Ovary (tissue), 9 donors: ENCODE data around the gene DCAF10. TPM values are rescaled to one million over a fixed set of nuclear protein-coding genes. Genes with fewer than 3 reads are reported as not detected.

Source experiments
- DNase-seq, 5 donors: peaks; one replicate each; pipeline ENCODE4 v3.0.0-alpha.2; 2019 to 2020
- H3K27ac ChIP-seq, 2 donors: fragments of 200-600 bp; one replicate each; pipeline versions ENCODE4 v1.5.1 to v1.8.0; 2019 to 2022
- H3K27me3 ChIP-seq: fragments of 200-600 bp; one replicate; pipeline ENCODE4 v1.8.0; 2022
- H3K36me3 ChIP-seq: fragments of 200-600 bp; sonication (generic); one replicate; pipeline ENCODE4 v1.5.1; 2019
- H3K4me1 ChIP-seq: one replicate; pipeline ENCODE4 v1.8.1; 2013; ENCODE audit warnings: mild to moderate bottlenecking, moderate library complexity; ENCODE audit not compliant: insufficient read depth
- H3K4me3 ChIP-seq: fragments of 200-600 bp; sonication (generic); one replicate; pipeline ENCODE4 v1.5.1; 2017
- H3K9me3 ChIP-seq, 2 donors: fragments of 200-600 bp in 1 of 2; sonication (generic) in 1 of 2; one replicate each; pipeline versions ENCODE4 v1.5.1 to v1.8.1; 2013 to 2019; ENCODE audit warnings: mild to moderate bottlenecking in 1 of 2, moderate library complexity in 1 of 2
- CTCF ChIP-seq, 3 donors: fragments of 450-650 bp in 2 of 3; fragments of 200-600 bp in 1 of 3; IDR thresholded peaks; one replicate each; pipeline versions ENCODE4 v1.5.1 to v1.8.0; 2016 to 2022; ENCODE audit warnings: antibody characterized with exemption in 3 of 3, mild to moderate bottlenecking in 1 of 3
- EP300 ChIP-seq: sonication (generic); formaldehyde crosslinking; IDR thresholded peaks from one replicate; pipeline ENCODE4 v1.6.1; 2017; ENCODE audit warnings: antibody characterized with exemption
- POLR2A ChIP-seq: fragments of 450-650 bp; IDR thresholded peaks from one replicate; pipeline ENCODE4 v1.6.1; 2017; ENCODE audit warnings: antibody characterized with exemption, mild to moderate bottlenecking, moderate library complexity
- WGBS, 3 donors: extraction: QIAGEN DNeasy Blood & Tissue Kit in 1 of 3; methylation state at CpG; one replicate each; pipeline versions ENCODE4 v1.1.5 to v1.1.7; 2013 to 2017; 5-methylcytosine and 5-hydroxymethylcytosine counted together
- intact Hi-C, 4 donors: fragments of 100-400 bp; cut with DNase I; formaldehyde crosslinking; loops; one replicate each; pipeline versions ENCODE4 v1.11.0 to v1.15.1; 2022 to 2023
- polyA plus RNA-seq, 2 donors: library from polyadenylated mRNA; stranded (reverse); fragments of 200-250 nt in 1 of 2; fragments of 350-450 nt in 1 of 2; fragmentation: Illumina TruSeq in 1 of 2; extraction: RNeasy Lipid Tissue Mini Kit (QIAGEN cat#74804) in 1 of 2; gene quantifications; one replicate each; pipeline ENCODE4 v1.2.3, GENCODE V29; 2013 to 2014
- total RNA-seq, 7 donors: library from RNA; depleted of rRNA in 2 of 7; stranded (reverse); fragments of >200 nt in 2 of 7; fragmentation: NEBNext Ultra II Directional in 3 of 7; extraction: Animal tissue kit (Norgen Biotek cat#: 25700) in 3 of 7; gene quantifications; one replicate each; pipeline versions ENCODE4 v1.1.0 to v1.2.4, GENCODE V29; 2016 to 2023
- donor health status: DM: no; HTN: no; CAD: no; lungs with moderate emphysema.
- donor health status: DM: no; HTN: no; CAD: no.
- donor health status: Bipolar disorder and iron deficiency.
- donor health status: DM: yes; HTN: yes; CAD: no.
- donor health status: DM: no; HTN: no; CAD: no.
- donor health status: DM: yes; HTN: yes; CAD: no.

Gene DCAF10
- total and polyA plus RNA-seq, 9 donors = 9.0 to 39.8 (median 25.9) TPM

- TF ChIP-seq POLR2A (no peak), CTCF (IDR thresholded peaks at IDR 0.05) (no peak), EP300 (no peak)
- no peak for DNase-seq
- H3K9me3 ChIP-seq = no peaks in the 10 kb centered on the region
- no peaks in the 10 kb centered on the region for H3K4me1 ChIP-seq
- no peak overlapping the region for H3K27ac ChIP-seq
- WGBS, 3 donors = 92 to 98% (median 94%) methylated on average over 1 of the region's 1 CpG
- intact Hi-C loops = loop anchor here in 1 of 4 donors (10.0 kb wide), 1 partner anchor 72 kb away; the partner anchor contains the start of gene EXOSC3
- no peaks in the 10 kb centered on the region for H3K36me3 ChIP-seq
- no peaks in the 10 kb centered on the region for H3K27me3 ChIP-seq
- H3K4me3 ChIP-seq = no peak overlapping the region
Observed at GRCh38 chr9:37856551-37856950, 56.0 kb downstream of the DCAF10 start.

GRCh38 chr9:37859043-37859442 lies 58.4 kb downstream of the DCAF10 start:
- intact Hi-C loops = loop anchor here in 1 of 4 donors (10.0 kb wide), 1 partner anchor 74 kb away; the partner anchor contains the start of gene EXOSC3
- no peak overlapping the region for H3K27ac ChIP-seq
- H3K9me3 ChIP-seq = no peaks in the 10 kb centered on the region
- H3K4me3 ChIP-seq = no peak overlapping the region
- no peaks in the 10 kb centered on the region for H3K36me3 ChIP-seq
- H3K27me3 ChIP-seq = no peaks in the 10 kb centered on the region
- DNase-seq = no peak
- WGBS, 3 donors = 82 to 94% (median 85%) methylated on average over 1 of the region's 1 CpG
- no peaks in the 10 kb centered on the region for H3K4me1 ChIP-seq
- no peak for TF ChIP-seq EP300
- no peak for TF ChIP-seq POLR2A
- no peak for TF ChIP-seq CTCF (IDR thresholded peaks at IDR 0.05)

GRCh38 chr9:37862530-37862929 lies 61.9 kb downstream of the DCAF10 start:
- no peak for DNase-seq
- TF ChIP-seq EP300 (no peak), CTCF (IDR thresholded peaks at IDR 0.05) (no peak), POLR2A (no peak)
- H3K27ac ChIP-seq = no peak overlapping the region
- 76 to 90% (median 83%) methylated on average over 3 of the region's 3 CpGs for WGBS, 3 donors
- no peaks in the 10 kb centered on the region for H3K36me3 ChIP-seq
- H3K4me1 ChIP-seq = no peaks in the 10 kb centered on the region
- intact Hi-C loops = no loop called here
- no peak overlapping the region for H3K4me3 ChIP-seq
- H3K9me3 ChIP-seq = no peaks in the 10 kb centered on the region
- no peaks in the 10 kb centered on the region for H3K27me3 ChIP-seq

- Histone ChIP-seq H3K36me3 (no peaks in the 10 kb centered on the region), H3K27me3 (no peaks in the 10 kb centered on the region), H3K27ac (no peak overlapping the region), H3K9me3 (no peaks in the 10 kb centered on the region), H3K4me1 (no peaks in the 10 kb centered on the region), H3K4me3 (no peak overlapping the region)
- intact Hi-C loops = no loop called here
- no peak for DNase-seq
- TF ChIP-seq EP300 (no peak), CTCF (IDR thresholded peaks at IDR 0.05) (no peak), POLR2A (no peak)
- WGBS, 3 donors = 95 to 98% (median 96%) methylated on average over 5 of the region's 5 CpGs
Observed at GRCh38 chr9:37870081-37870798, 69.6 kb downstream of the DCAF10 start.
